Ascending aorta (tissue), 2 donors: ENCODE results near the gene CD24. TPM values are rescaled to one million over a fixed set of nuclear protein-coding genes. Genes with fewer than 3 reads are reported as not detected.

Experiments used
- DNase-seq, 2 donors: peaks; one replicate each; pipeline ENCODE4 v3.0.0-alpha.2; 2019; ENCODE audit warnings: low spot score in 2 of 2
- H3K27ac ChIP-seq, 2 donors: fragments of 200-600 bp; sonication (generic); one replicate each; pipeline ENCODE4 v1.5.1; 2016 to 2017; ENCODE audit warnings: mild to moderate bottlenecking in 1 of 2
- H3K27me3 ChIP-seq: fragments of 200-600 bp; sonication (generic); one replicate; pipeline ENCODE4 v1.5.1; 2017
- H3K36me3 ChIP-seq, 2 donors: fragments of 200-600 bp; sonication (generic); one replicate each; pipeline ENCODE4 v1.5.1; 2016
- H3K4me1 ChIP-seq, 2 donors: fragments of 200-600 bp; sonication (generic); one replicate each; pipeline ENCODE4 v1.5.1; 2016 to 2017; ENCODE audit warnings: mild to moderate bottlenecking in 1 of 2
- H3K4me3 ChIP-seq, 2 donors: fragments of 200-600 bp; sonication (generic); one replicate each; pipeline ENCODE4 v1.5.1; 2016 to 2017; ENCODE audit warnings: mild to moderate bottlenecking in 1 of 2
- H3K9me3 ChIP-seq, 2 donors: fragments of 200-600 bp; sonication (generic); one replicate each; pipeline ENCODE4 v1.5.1; 2016
- intact Hi-C: fragments of 100-400 bp; cut with DNase I; formaldehyde crosslinking; loops from one replicate; pipeline ENCODE4 v1.15.1; 2023
- total RNA-seq: library from RNA; depleted of rRNA; stranded (reverse); fragments of >200 nt; gene quantifications from one replicate; pipeline ENCODE4 v1.1.0, GENCODE V29; 2016
- TF ChIP-seq, protein P1 (sequence below), 3 experiments: fragments of 200-600 bp in 2 of 3; fragments of 450-650 bp in 1 of 3; sonication (generic) in 2 of 3; IDR thresholded peaks; one replicate each; pipeline ENCODE4 v1.5.1; 2016 to 2019; ENCODE audit warnings: antibody characterized with exemption in 3 of 3, mild to moderate bottlenecking in 1 of 3, moderate library complexity in 1 of 3

Gene CD24
- total RNA-seq, 1 donor from 2014 or later = not detected

DNA sequence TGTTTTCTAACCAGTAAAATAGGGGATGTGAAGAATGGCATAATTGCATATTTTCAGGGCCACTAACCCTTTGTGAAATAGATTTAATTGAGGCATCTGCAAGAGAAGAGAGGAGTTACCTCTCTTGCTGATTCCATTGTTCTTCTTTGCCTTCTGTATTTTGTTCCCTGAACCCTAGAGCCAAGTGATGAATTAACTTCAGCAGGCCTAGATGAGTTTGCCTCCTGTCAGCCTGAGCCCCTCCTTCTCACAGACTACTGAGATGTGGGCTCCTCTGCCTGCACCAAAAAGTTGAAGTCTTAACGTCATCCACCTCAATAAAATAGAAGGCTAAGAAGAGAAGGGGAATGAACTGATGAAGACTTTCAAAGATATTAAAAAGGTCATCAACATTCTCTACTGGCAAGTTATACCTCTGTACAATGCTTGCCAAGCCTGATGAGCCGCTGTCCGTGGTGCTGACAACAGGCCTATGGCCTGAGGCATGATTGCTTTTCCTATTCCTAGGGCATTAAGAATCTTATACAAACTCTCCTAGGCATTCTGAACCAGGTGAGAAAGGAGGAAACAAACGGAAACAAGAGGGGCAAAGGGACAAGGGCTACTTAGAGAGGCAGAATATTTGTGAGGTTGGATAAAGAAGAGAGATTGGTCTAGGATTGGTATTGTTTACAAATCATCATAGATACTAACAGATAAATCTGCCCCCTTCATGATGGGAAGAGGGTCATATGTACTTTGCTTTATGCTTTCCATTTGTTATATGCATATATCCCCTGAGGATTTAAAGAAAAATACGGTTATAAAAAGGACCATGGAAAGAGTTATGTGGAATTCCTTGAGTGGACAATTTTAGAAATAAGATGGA lies 46.8 kb downstream of the CD24 start:
- DNase-seq = no peak
- Histone ChIP-seq H3K27me3 (no peaks in the 10 kb centered on the region), H3K9me3 (no peaks in the 10 kb centered on the region), H3K4me3 (no peak overlapping the region), H3K4me1 (no peaks in the 10 kb centered on the region), H3K36me3 (no peaks in the 10 kb centered on the region), H3K27ac (no peak overlapping the region)
- intact Hi-C loops = no loop called here
- TF ChIP-seq, protein P1, sequence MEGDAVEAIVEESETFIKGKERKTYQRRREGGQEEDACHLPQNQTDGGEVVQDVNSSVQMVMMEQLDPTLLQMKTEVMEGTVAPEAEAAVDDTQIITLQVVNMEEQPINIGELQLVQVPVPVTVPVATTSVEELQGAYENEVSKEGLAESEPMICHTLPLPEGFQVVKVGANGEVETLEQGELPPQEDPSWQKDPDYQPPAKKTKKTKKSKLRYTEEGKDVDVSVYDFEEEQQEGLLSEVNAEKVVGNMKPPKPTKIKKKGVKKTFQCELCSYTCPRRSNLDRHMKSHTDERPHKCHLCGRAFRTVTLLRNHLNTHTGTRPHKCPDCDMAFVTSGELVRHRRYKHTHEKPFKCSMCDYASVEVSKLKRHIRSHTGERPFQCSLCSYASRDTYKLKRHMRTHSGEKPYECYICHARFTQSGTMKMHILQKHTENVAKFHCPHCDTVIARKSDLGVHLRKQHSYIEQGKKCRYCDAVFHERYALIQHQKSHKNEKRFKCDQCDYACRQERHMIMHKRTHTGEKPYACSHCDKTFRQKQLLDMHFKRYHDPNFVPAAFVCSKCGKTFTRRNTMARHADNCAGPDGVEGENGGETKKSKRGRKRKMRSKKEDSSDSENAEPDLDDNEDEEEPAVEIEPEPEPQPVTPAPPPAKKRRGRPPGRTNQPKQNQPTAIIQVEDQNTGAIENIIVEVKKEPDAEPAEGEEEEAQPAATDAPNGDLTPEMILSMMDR (IDR thresholded peaks at IDR 0.05) = no peak

DNA sequence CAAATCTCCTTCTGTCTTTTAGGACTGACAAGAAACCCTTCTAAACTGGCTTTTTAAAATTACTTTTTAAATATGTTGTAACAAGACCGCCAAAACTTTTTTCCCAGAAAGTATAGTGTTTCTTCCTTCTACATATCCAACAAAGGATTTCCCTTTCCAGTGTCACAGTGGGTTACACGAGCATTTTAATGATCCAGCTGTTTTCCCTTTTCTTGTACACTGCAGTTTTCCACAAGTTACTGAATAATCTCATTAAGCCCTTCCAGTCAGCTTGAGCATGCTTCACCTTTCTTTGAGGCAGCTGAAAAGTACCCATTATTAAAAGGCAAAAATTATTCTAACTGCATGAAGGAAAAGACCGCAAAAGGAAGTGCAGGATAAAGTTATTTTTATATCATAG lies 48.6 kb downstream of the CD24 start:
- no peak overlapping the region for H3K4me3 ChIP-seq
- no peaks in the 10 kb centered on the region for H3K9me3 ChIP-seq
- intact Hi-C loops = no loop called here
- TF ChIP-seq, protein P1 (IDR thresholded peaks at IDR 0.05) = no peak
- H3K4me1 ChIP-seq = no peaks in the 10 kb centered on the region
- no peaks in the 10 kb centered on the region for H3K27me3 ChIP-seq
- no peak for DNase-seq
- H3K27ac ChIP-seq = no peak overlapping the region
- no peaks in the 10 kb centered on the region for H3K36me3 ChIP-seq

DNA sequence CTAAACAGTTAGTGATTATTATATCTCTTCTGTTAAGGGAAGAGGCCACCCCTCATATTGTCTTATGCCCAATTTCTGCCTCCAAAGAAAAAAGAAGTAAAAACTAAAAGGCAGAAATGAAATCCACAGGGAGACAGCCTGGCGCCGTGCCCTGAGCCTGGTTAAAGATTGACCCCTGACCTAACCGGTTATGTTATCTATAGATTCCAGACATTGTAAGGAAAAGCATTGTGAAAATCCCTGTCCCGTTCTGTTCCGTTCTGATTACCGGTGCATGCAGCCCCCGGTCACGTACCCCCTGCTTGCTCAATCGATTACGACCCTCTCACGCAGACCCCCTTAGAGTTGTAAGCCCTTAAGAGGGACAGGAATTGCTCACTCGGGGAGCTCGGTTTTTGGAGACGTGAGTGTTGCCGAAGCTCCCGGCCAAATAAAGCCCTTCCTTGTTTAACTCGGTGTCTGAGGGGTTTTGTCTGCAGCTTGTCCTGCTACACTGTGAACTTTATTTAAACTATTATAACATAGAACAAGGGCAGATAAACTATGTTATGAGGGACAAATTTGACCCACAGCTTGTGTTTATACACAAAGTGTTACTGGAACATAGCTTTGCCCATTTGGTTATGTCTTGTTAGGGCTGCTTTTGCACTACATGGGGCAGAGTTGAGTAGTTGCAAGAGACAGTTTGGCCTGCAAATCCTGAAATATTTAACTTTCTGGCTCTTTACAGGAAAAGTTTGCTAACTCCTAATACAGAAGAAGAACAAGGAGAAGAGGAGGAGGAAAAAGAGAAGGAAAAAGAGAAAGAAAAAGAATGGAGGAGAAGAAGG lies 49.6 kb downstream of the CD24 start:
- intact Hi-C loops = no loop called here
- TF ChIP-seq, protein P1 (IDR thresholded peaks at IDR 0.05) = no peak

DNA sequence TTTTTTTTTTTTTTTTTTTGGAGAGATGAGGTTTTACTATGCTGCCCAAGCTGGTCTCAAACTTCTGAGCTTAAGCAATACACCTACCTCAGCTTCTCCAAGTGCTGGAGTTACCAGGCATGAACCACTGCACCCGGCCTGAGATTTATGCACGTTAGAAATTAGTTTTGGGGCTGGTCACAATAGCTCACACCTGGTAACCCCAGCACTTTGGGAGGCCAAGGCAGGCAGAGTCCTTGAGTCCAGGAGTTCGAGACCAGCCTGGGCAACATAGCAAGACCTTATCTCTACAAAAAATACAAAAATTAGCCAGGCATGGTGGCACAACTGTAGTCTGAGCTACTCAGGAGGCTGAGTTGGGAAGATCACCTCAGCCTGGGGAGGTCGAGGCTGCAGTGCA lies 51.9 kb downstream of the CD24 start:
- DNase-seq = no peak
- Histone ChIP-seq H3K27ac (no peak overlapping the region), H3K36me3 (no peaks in the 10 kb centered on the region), H3K9me3 (no peaks in the 10 kb centered on the region), H3K27me3 (no peaks in the 10 kb centered on the region), H3K4me1 (no peaks in the 10 kb centered on the region), H3K4me3 (no peak overlapping the region)
- intact Hi-C loops = no loop called here
- TF ChIP-seq, protein P1 (IDR thresholded peaks at IDR 0.05) = no peak

More for the DNA sequence above, 49.6 kb downstream of the CD24 start:
- no peak for DNase-seq
- Histone ChIP-seq H3K27me3 (no peaks in the 10 kb centered on the region), H3K4me3 (no peak overlapping the region), H3K9me3 (no peaks in the 10 kb centered on the region), H3K4me1 (no peaks in the 10 kb centered on the region), H3K36me3 (no peaks in the 10 kb centered on the region), H3K27ac (no peak overlapping the region)

Other genes starting within 250 kb of the CD24 start
- gene MTRES1, start 53.5 kb upstream of the CD24 start, total RNA-seq = not detected
- 4.2 TPM for gene BEND3, start 140.8 kb upstream of the CD24 start, total RNA-seq